H1 (cell line): ENCODE data around the gene TGFB2. TPM values are rescaled to one million over a fixed set of nuclear protein-coding genes. Genes with fewer than 3 reads are reported as not detected.

Experiments used
- CTCF ChIA-PET: fragments of 300-600 bp; sonication (Branson Sonifier 250); formaldehyde crosslinking; loops from one replicate; lab custom pipeline; 2021; ENCODE audit not compliant: partially characterized antibody; lab: Charles Lee
- POLR2A ChIA-PET: fragments of 300-600 bp; sonication (Branson Sonifier 250); formaldehyde crosslinking; loops from one replicate; lab custom pipeline; 2021; ENCODE audit warnings: inconsistent platforms; ENCODE audit not compliant: partially characterized antibody; lab: Charles Lee
- DNase-seq, 2 experiments: peaks; one replicate each; pipeline versions ENCODE4 v3.0.0 to v3.0.0-alpha.2; 2010 to 2022; ENCODE audit warnings: low spot score in 2 of 2, low read depth in 1 of 2, mixed read lengths in 1 of 2
- FAIRE-seq: peaks from 2 replicates; lab custom pipeline; 2011; peaks lifted over from hg19 to GRCh38; lab: Jason Lieb, UNC
- H2AFZ ChIP-seq: 2 replicates; pipeline ENCODE4 v1.8.1; 2012; ENCODE audit warnings: low read length, inconsistent platforms
- H2AK5ac ChIP-seq: 2 replicates; pipeline ENCODE4 v1.6.1; 2013; ENCODE audit warnings: low read depth, low read length
- H2BK120ac ChIP-seq: replicated peaks from 2 replicates; pipeline ENCODE3; 2013; ENCODE audit warnings: low read depth, low read length, inconsistent platforms
- H2BK12ac ChIP-seq: 2 replicates; pipeline ENCODE4 v1.6.1; 2013; ENCODE audit warnings: low read depth, low read length
- H2BK15ac ChIP-seq: 2 replicates; pipeline ENCODE4 v1.6.1; 2013; ENCODE audit warnings: low read length
- H2BK20ac ChIP-seq: 2 replicates; pipeline ENCODE4 v1.6.1; 2013; ENCODE audit warnings: low read length
- H2BK5ac ChIP-seq: 2 replicates; pipeline ENCODE4 v1.6.1; 2013; ENCODE audit warnings: low read depth, low read length
- H3K14ac ChIP-seq: 2 replicates; pipeline ENCODE4 v1.6.1; 2013; ENCODE audit warnings: inconsistent platforms; ENCODE audit not compliant: insufficient read length
- H3K18ac ChIP-seq: 2 replicates; pipeline ENCODE4 v1.6.1; 2013; ENCODE audit warnings: low read length; ENCODE audit errors: extremely low read depth
- H3K23ac ChIP-seq: 2 replicates; pipeline ENCODE4 v1.6.1; 2013; ENCODE audit warnings: inconsistent platforms; ENCODE audit not compliant: insufficient read length
- H3K23me2 ChIP-seq: 2 replicates; pipeline ENCODE4 v1.6.1; 2013; ENCODE audit warnings: low read depth, low read length
- H3K27ac ChIP-seq: 2 replicates; pipeline ENCODE4 v1.6.1; 2011; ENCODE audit warnings: low read depth, low read length, inconsistent platforms
- H3K27me3 ChIP-seq, 4 experiments: replicated peaks in 1 of 4; 1 replicate in 1 of 4; 2 replicates in 3 of 4; pipeline versions ENCODE4 v1.6.1 to v1.8.1; 2011 to 2013; ENCODE audit warnings: low read length in 3 of 4, mild to moderate bottlenecking in 3 of 4, inconsistent platforms in 2 of 4, mixed read lengths in 2 of 4, moderate library complexity in 1 of 4; ENCODE audit not compliant: control insufficient read depth in 3 of 4, insufficient read depth in 3 of 4; ENCODE audit errors: extremely low read depth in 1 of 4
- H3K36me3 ChIP-seq, 4 experiments: 2 replicates each; pipeline versions ENCODE4 v1.6.1 to v1.8.1; 2011 to 2013; ENCODE audit warnings: mild to moderate bottlenecking in 4 of 4, low read length in 3 of 4, moderate library complexity in 2 of 4, control low read depth in 1 of 4, inconsistent platforms in 1 of 4; ENCODE audit not compliant: insufficient read depth in 4 of 4, control insufficient read depth in 2 of 4
- H3K4ac ChIP-seq: replicated peaks from 2 replicates; pipeline ENCODE3; 2013; ENCODE audit warnings: low read length, low read depth, mixed read lengths, inconsistent platforms; ENCODE audit not compliant: insufficient read length
- H3K4me1 ChIP-seq, 4 experiments: replicated peaks in 1 of 4; 1 replicate in 1 of 4; 2 replicates in 3 of 4; pipeline versions ENCODE4 v1.6.1 to v1.8.1; 2011 to 2013; ENCODE audit warnings: low read length in 3 of 4, inconsistent platforms in 2 of 4, mixed read lengths in 1 of 4; ENCODE audit not compliant: insufficient read depth in 4 of 4, control insufficient read depth in 3 of 4
- H3K4me2 ChIP-seq, 2 experiments: 2 replicates each; pipeline versions ENCODE4 v1.6.1 to v1.8.1; 2011 to 2013; ENCODE audit warnings: low read depth in 2 of 2, low read length in 2 of 2, control low read depth in 1 of 2, inconsistent platforms in 1 of 2, mild to moderate bottlenecking in 1 of 2; ENCODE audit not compliant: insufficient read depth in 1 of 2
- H3K4me3 ChIP-seq, 4 experiments: fragments of 200-600, 300-600 bp in 1 of 4; sonication (generic), shearing (Covaris generic), sonication (Bioruptor Twin) in 1 of 4; 2 replicates each; pipeline versions ENCODE4 v1.5.1 to v1.8.1; 2011 to 2016; ENCODE audit warnings: low read length in 4 of 4, low read depth in 3 of 4, control low read depth in 2 of 4, inconsistent platforms in 2 of 4, mild to moderate bottlenecking in 2 of 4, mixed read lengths in 1 of 4, moderate library complexity in 1 of 4; ENCODE audit not compliant: insufficient read depth in 2 of 4; ENCODE audit errors: extremely low read depth in 1 of 4
- H3K56ac ChIP-seq: replicated peaks from 2 replicates; pipeline ENCODE3; 2013; ENCODE audit warnings: low read depth, mild to moderate bottlenecking, mixed read lengths, low read length, inconsistent platforms; ENCODE audit not compliant: insufficient read length
- H3K79me1 ChIP-seq: 2 replicates; pipeline ENCODE4 v1.6.1; 2013; ENCODE audit warnings: low read depth, low read length, control low read depth
- H3K79me2 ChIP-seq, 2 experiments: 2 replicates each; pipeline versions ENCODE4 v1.6.1 to v1.8.1; 2012 to 2013; ENCODE audit warnings: low read length in 2 of 2, mild to moderate bottlenecking in 2 of 2, inconsistent platforms in 1 of 2; ENCODE audit not compliant: insufficient read depth in 2 of 2, control insufficient read depth in 1 of 2
- H3K9ac ChIP-seq, 4 experiments: replicated peaks in 1 of 4; 1 replicate in 1 of 4; 2 replicates in 3 of 4; pipeline versions ENCODE4 v1.6.1 to v1.8.1; 2011 to 2013; ENCODE audit warnings: low read depth in 3 of 4, low read length in 3 of 4, control low read depth in 2 of 4, mild to moderate bottlenecking in 2 of 4, moderate library complexity in 2 of 4, inconsistent platforms in 1 of 4; ENCODE audit errors: extremely low read depth in 1 of 4
- H3K9me3 ChIP-seq, 2 experiments: 2 replicates each; pipeline versions ENCODE4 v1.6.1 to v1.8.1; 2012 to 2013; ENCODE audit warnings: mild to moderate bottlenecking in 2 of 2, moderate library complexity in 2 of 2, control low read depth in 1 of 2, inconsistent platforms in 1 of 2, low read depth in 1 of 2, low read length in 1 of 2, mixed read lengths in 1 of 2; ENCODE audit not compliant: insufficient read depth in 2 of 2
- H4K20me1 ChIP-seq, 2 experiments: replicated peaks in 1 of 2; 2 replicates each; pipeline versions ENCODE3 to v1.8.1; 2011 to 2013; ENCODE audit warnings: inconsistent platforms in 2 of 2, low read length in 2 of 2, mild to moderate bottlenecking in 1 of 2; ENCODE audit not compliant: insufficient read depth in 2 of 2, control insufficient read depth in 1 of 2
- H4K5ac ChIP-seq: 2 replicates; pipeline ENCODE4 v1.6.1; 2013; ENCODE audit warnings: low read length, low read depth, mixed read lengths, inconsistent platforms; ENCODE audit not compliant: insufficient read length
- H4K8ac ChIP-seq: 2 replicates; pipeline ENCODE4 v1.8.0; 2013; ENCODE audit warnings: mild to moderate bottlenecking, moderate library complexity, low read length, inconsistent platforms; ENCODE audit not compliant: insufficient read depth; ENCODE audit errors: extremely low read depth
- H4K91ac ChIP-seq: replicated peaks from 2 replicates; pipeline ENCODE3; 2013; ENCODE audit warnings: low read length, mixed read lengths, inconsistent platforms; ENCODE audit not compliant: insufficient read length
- BACH1 ChIP-seq: IDR thresholded peaks from 2 replicates; pipeline ENCODE4 v1.6.1; 2012; ENCODE audit warnings: low read length, improper control_type of control experiment
- BCL11A ChIP-seq, 2 experiments: IDR thresholded peaks; one replicate each; pipeline ENCODE4 v1.6.1; 2011; ENCODE audit warnings: low read depth in 2 of 2, low read length in 2 of 2, mild to moderate bottlenecking in 2 of 2
- BRCA1 ChIP-seq: IDR thresholded peaks from 2 replicates; pipeline ENCODE4 v1.6.1; 2012; ENCODE audit warnings: low read depth, low read length, improper control_type of control experiment
- EZH2 ChIP-seq: fragments of 200-600 bp; sonication (generic); IDR thresholded peaks from 2 replicates; pipeline ENCODE4 v1.7.1; 2012; ENCODE audit warnings: low read depth, mild to moderate bottlenecking, moderate library complexity, low read length, inconsistent platforms; ENCODE audit not compliant: severe bottlenecking
- NANOG ChIP-seq: IDR thresholded peaks from 2 replicates; pipeline ENCODE4 v1.6.1; 2011; ENCODE audit warnings: low read length, low read depth, mild to moderate bottlenecking, inconsistent platforms; ENCODE audit not compliant: insufficient read depth, poor library complexity, severe bottlenecking
- RAD21 ChIP-seq, 2 experiments: IDR thresholded peaks in 1 of 2; conservative IDR thresholded peaks in 1 of 2; 2 replicates each; pipeline ENCODE4 v1.6.1; 2011; ENCODE audit warnings: low read depth in 2 of 2, low read length in 2 of 2, improper control_type of control experiment in 1 of 2, inconsistent platforms in 1 of 2, mild to moderate bottlenecking in 1 of 2, moderate library complexity in 1 of 2
- SP4 ChIP-seq: IDR thresholded peaks from 2 replicates; pipeline ENCODE4 v1.6.1; 2012; ENCODE audit warnings: low read length, inconsistent platforms
- polyA plus RNA-seq, 7 experiments: library from polyadenylated mRNA; depleted of rRNA in 3 of 7; stranded (reverse) in 5 of 7; unstranded in 2 of 7; fragments of >200 nt in 5 of 7; fragments of 200-250 nt in 2 of 7; gene quantifications; 1 replicate in 5 of 7; 2 replicates in 1 of 7; 4 replicates in 1 of 7; pipeline versions ENCODE4 v1.2.1 to v1.2.3, GENCODE V29; 2011 to 2013; ENCODE audit warnings: missing spikeins in 2 of 7, mixed read lengths in 2 of 7
- total RNA-seq: library from RNA; stranded (reverse); fragmentation: NEBNext Ultra II Directional; extraction: Animal tissue kit (Norgen Biotek cat#: 25700); gene quantifications from 2 replicates; pipeline ENCODE4 v1.2.1, GENCODE V29; 2021

The TGFB2 gene
- total and polyA plus RNA-seq, 2 of the 8 experiments (the other 6 are each of a cell fraction or from before 2014, with no cell fraction given) = 0.26 to 0.84 TPM

DNA sequence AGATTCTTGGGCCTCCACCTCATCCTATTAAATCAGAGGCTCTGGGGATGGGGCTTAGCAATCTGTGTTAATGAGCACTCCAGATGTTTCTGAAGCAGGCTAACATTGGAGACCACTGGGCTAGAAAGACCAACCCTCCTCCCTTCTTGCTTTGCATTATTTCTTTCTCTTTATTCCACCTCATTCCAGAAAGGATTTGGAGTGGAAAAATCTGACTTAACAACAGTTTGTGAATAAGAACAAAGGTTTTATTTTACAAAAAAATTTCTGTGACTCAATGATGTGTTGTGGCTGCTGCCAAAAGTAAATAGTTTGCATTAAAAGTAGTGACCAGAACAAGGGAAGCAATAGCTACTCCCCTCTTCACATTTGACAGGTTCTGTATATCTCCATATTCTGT, 79.4 kb downstream of the TGFB2 start:
- CTCF ChIA-PET = no interaction called here
- H2AFZ ChIP-seq = no peak overlapping the region
- no peak overlapping the region for H3K14ac ChIP-seq
- no peaks in the 10 kb centered on the region for H3K36me3 ChIP-seq
- H4K8ac ChIP-seq = no peak overlapping the region
- H3K9ac ChIP-seq = no peak overlapping the region
- no peaks in the 10 kb centered on the region for H3K79me1 ChIP-seq
- no peaks in the 10 kb centered on the region for H3K4me1 ChIP-seq
- H3K4me2 ChIP-seq = no peak overlapping the region
- H3K9me3 ChIP-seq = no peaks in the 10 kb centered on the region
- H3K4ac ChIP-seq = no peak overlapping the region
- H3K27ac ChIP-seq = no peak overlapping the region
- no peak overlapping the region for H2BK120ac ChIP-seq
- no peak overlapping the region for H3K23ac ChIP-seq
- no peak overlapping the region for H2BK12ac ChIP-seq
- no peak overlapping the region for H2AK5ac ChIP-seq
- no peaks in the 10 kb centered on the region for H3K23me2 ChIP-seq
- no peak overlapping the region for H3K4me3 ChIP-seq
- TF ChIP-seq NANOG (no peak), SP4 (no peak), EZH2 (no peak), BCL11A (IDR thresholded peaks at IDR 0.05; ENCODE audit: low read depth in 2 of 2, low read length in 2 of 2) (no peak), RAD21 (IDR thresholded peaks at IDR 0.05 in 1 of 2, conservative IDR thresholded peaks at IDR 0.05 in 1 of 2; ENCODE audit: low read depth in 2 of 2, low read length in 2 of 2) (no peak), BRCA1 (no peak), BACH1 (no peak)
- TF ChIP-seq, all 59 proteins: peak for 0
- Histone ChIP-seq H3K79me2 (no peaks in the 10 kb centered on the region), H4K20me1 (no peaks in the 10 kb centered on the region), H4K5ac (no peak overlapping the region), H3K56ac (no peak overlapping the region), H2BK15ac (no peak overlapping the region), H3K27me3 (no peaks in the 10 kb centered on the region), H3K18ac (no peak overlapping the region), H4K91ac (no peak overlapping the region), H2BK20ac (no peak overlapping the region), H2BK5ac (no peak overlapping the region)
- POLR2A ChIA-PET = no interaction called here
- FAIRE-seq (no peak), DNase-seq (no peak)
